GM12878 (cell line): ENCODE results near the gene COQ4. TPM values are rescaled to one million over a fixed set of nuclear protein-coding genes. Genes with fewer than 3 reads are reported as not detected.

ENCODE experiments used
- ATAC-seq: fragments of 200-7000 bp; cut with Tn5 transposase; 3 replicates; pipeline ENCODE4 v1.9.1; 2020; ENCODE audit warnings: mild to moderate bottlenecking, moderate library complexity
- BruUV-seq: library from RNA; stranded (reverse); fragments of 400-500 nt; replicated peaks from 2 replicates; lab custom pipeline; 2021; lab: Mats Ljungman, UMichigan
- CTCF ChIA-PET: fragments of 300-600 bp; sonication (Branson Sonifier 250); formaldehyde crosslinking; extraction: SDS; loops from one replicate; lab custom pipeline; 2021; ENCODE audit warnings: inconsistent platforms; lab: Yijun Ruan, JAX
- POLR2A ChIA-PET: fragments of 350-600 bp; formaldehyde crosslinking; extraction: SDS; loops from one replicate; lab custom pipeline; 2021; ENCODE audit warnings: inconsistent platforms; lab: Charles Lee
- RAD21 ChIA-PET: fragments of 300-600 bp; sonication (Branson Sonifier 250); formaldehyde crosslinking; loops from one replicate; lab custom pipeline; 2023; ENCODE audit warnings: antibody characterized with exemption; ENCODE audit not compliant: unreplicated experiment; lab: Charles Lee
- SMC1A ChIA-PET: fragments of 300-600 bp; sonication (Branson Sonifier 250); formaldehyde crosslinking; loops from one replicate; lab custom pipeline; 2023; ENCODE audit not compliant: unreplicated experiment, uncharacterized antibody; lab: Charles Lee
- DNase-seq: peaks from one replicate; pipeline ENCODE4 v3.0.0-alpha.2; 2011; ENCODE audit warnings: low read depth, low spot score
- FAIRE-seq: peaks from 3 replicates; lab custom pipeline; 2011; peaks lifted over from hg19 to GRCh38; lab: Jason Lieb, UNC
- H2AFZ ChIP-seq: 2 replicates; pipeline ENCODE4 v1.6.0; 2011; ENCODE audit warnings: low read depth, low read length, control low read depth; ENCODE audit not compliant: control insufficient read depth
- H3K27ac ChIP-seq: 2 replicates; pipeline ENCODE4 v1.5.1; 2011; ENCODE audit warnings: control low read depth; ENCODE audit not compliant: control insufficient read depth, insufficient read depth
- H3K27me3 ChIP-seq, 2 experiments: replicated peaks in 1 of 2; 2 replicates each; pipeline versions ENCODE4 v1.6.0 to v1.6.1; 2011; ENCODE audit warnings: low read length in 1 of 2; ENCODE audit not compliant: control insufficient read depth in 2 of 2, insufficient read depth in 2 of 2
- H3K36me3 ChIP-seq, 2 experiments: 2 replicates each; pipeline ENCODE4 v1.5.1; 2011; ENCODE audit warnings: low read length in 1 of 2; ENCODE audit not compliant: control insufficient read depth in 2 of 2, insufficient read depth in 2 of 2
- H3K4me1 ChIP-seq: 2 replicates; pipeline ENCODE4 v1.6.1; 2011; ENCODE audit warnings: mild to moderate bottlenecking, low read length, moderate library complexity, mixed read lengths; ENCODE audit not compliant: control insufficient read depth, insufficient read depth
- H3K4me2 ChIP-seq: 2 replicates; pipeline ENCODE4 v1.6.0; 2011; ENCODE audit warnings: control low read depth; ENCODE audit not compliant: control insufficient read depth, insufficient read depth
- H3K4me3 ChIP-seq: fragments of 200-600 bp; sonication (generic); 2 replicates; pipeline ENCODE4 v1.5.1; 2016
- H3K79me2 ChIP-seq: 2 replicates; pipeline ENCODE4 v1.6.0; 2011; ENCODE audit warnings: low read length; ENCODE audit not compliant: control insufficient read depth, insufficient read depth
- H3K9ac ChIP-seq: 2 replicates; pipeline ENCODE4 v1.8.0; 2011; ENCODE audit warnings: low read length, control low read depth, mixed read lengths; ENCODE audit not compliant: control insufficient read depth, insufficient read depth
- H3K9me3 ChIP-seq: replicated peaks from 3 replicates; pipeline ENCODE4 v1.5.1; 2011; ENCODE audit warnings: mild to moderate bottlenecking, low read length; ENCODE audit not compliant: control insufficient read depth, insufficient read depth
- H4K20me1 ChIP-seq: 2 replicates; pipeline ENCODE4 v1.6.0; 2011; ENCODE audit not compliant: control insufficient read depth, insufficient read depth
- CREM ChIP-seq: IDR thresholded peaks from 2 replicates; pipeline ENCODE4 v1.6.1; 2014; ENCODE audit warnings: antibody characterized with exemption, low read depth
- GATAD2B ChIP-seq: fragments of 450-650 bp; conservative IDR thresholded peaks from 2 replicates; pipeline ENCODE4 v1.6.1; 2017; ENCODE audit warnings: low read depth, mild to moderate bottlenecking, moderate library complexity
- MYB ChIP-seq: fragments of 150-350 bp; IDR thresholded peaks from 2 replicates; pipeline ENCODE4 v1.6.1; 2014; ENCODE audit warnings: mild to moderate bottlenecking, low read depth, low read length, borderline replicate concordance
- WGBS: methylation state at CpG from one replicate; pipeline ENCODE4 v1.1.6; 2016; ENCODE audit warnings: low lambda C conversion rate; ENCODE audit not compliant: insufficient replicate concordance, insufficient coverage; ENCODE audit errors: missing lambda C conversion rate; 5-methylcytosine and 5-hydroxymethylcytosine counted together
- in situ Hi-C: fragments of 300-500 bp; cut with MboI; formaldehyde crosslinking; loops from 9 replicates; pipeline ENCODE4 v1.14.3; 2018; ENCODE audit warnings: mixed read lengths
- intact Hi-C: fragments of 100-400 bp; cut with micrococcal nuclease; formaldehyde crosslinking; loops from one replicate; pipeline ENCODE4 v1.14.2; 2022; ENCODE audit not compliant: unreplicated experiment
- polyA plus RNA-seq, 11 experiments: library from polyadenylated mRNA; depleted of rRNA in 4 of 11; unstranded in 6 of 11; stranded (reverse) in 5 of 11; fragments of >200 nt; fragmentation: Nextera tagmentation in 4 of 11; fragmentation: Illumina TruSeq in 1 of 11; extraction: Ambion mirVana in 4 of 11; extraction: Trizol in 1 of 11; gene quantifications; 1 replicate in 1 of 11; 2 replicates in 10 of 11; pipeline versions ENCODE4 v1.2.1 to v1.2.3, GENCODE V29; 2011 to 2016; ENCODE audit warnings: inconsistent platforms in 2 of 11, missing spikeins in 2 of 11, low read depth in 1 of 11
- total RNA-seq, 4 experiments: library from RNA; depleted of rRNA in 3 of 4; stranded (reverse); fragments of >200 nt in 3 of 4; fragmentation: Illumina TruSeq in 1 of 4; extraction: Trizol in 1 of 4; gene quantifications; 2 replicates each; pipeline versions ENCODE4 v1.2.1 to v1.2.3, GENCODE V29; 2013 to 2021
- TF ChIP-seq, protein P1 (sequence below): IDR thresholded peaks from 2 replicates; pipeline ENCODE4 v1.6.1; 2011; ENCODE audit warnings: borderline replicate concordance, low read depth, mild to moderate bottlenecking, moderate library complexity, mixed read lengths, low read length; ENCODE audit not compliant: insufficient read depth; ENCODE audit errors: extremely low read length
- TF ChIP-seq, protein P2 (sequence below): IDR thresholded peaks from 2 replicates; pipeline ENCODE4 v1.6.1; 2012; ENCODE audit warnings: mild to moderate bottlenecking, low read depth, low read length

Gene COQ4
- total and polyA plus RNA-seq, 10 of the 15 experiments (the other 5 are each of a cell fraction or from before 2014, with no cell fraction given), result 3.8 to 64.1 (median 38.6) TPM

DNA sequence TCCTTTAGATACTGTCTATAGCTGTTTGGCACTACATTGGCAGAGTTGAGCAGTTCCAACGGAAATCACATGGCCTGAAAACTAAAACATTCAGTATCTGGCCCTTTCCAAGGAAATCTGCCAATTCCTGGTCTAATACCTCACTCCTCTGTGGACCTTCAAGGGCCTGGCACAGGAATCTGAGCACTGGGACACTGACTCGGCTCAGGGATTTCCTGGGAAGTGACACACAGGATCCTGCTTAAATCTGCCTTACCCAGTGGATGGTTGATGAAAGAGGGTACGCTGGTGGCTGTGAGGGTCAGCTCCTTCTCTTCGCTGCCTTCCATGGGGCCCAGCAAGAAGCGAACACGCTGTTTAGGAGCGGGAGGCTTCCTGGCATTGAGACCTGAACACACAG, 1.3 kb upstream of the COQ4 start:
- H2AFZ ChIP-seq, result peak overlapping the region; percentile 95; the same call in 1 of the 2 replicates
- no peak for DNase-seq
- H3K9me3 ChIP-seq, result no peaks in the 10 kb centered on the region
- TF ChIP-seq MYB, result no peak
- TF ChIP-seq CREM, result no peak
- TF ChIP-seq GATAD2B, result no peak
- TF ChIP-seq, protein P1, sequence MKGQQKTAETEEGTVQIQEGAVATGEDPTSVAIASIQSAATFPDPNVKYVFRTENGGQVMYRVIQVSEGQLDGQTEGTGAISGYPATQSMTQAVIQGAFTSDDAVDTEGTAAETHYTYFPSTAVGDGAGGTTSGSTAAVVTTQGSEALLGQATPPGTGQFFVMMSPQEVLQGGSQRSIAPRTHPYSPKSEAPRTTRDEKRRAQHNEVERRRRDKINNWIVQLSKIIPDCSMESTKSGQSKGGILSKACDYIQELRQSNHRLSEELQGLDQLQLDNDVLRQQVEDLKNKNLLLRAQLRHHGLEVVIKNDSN, result no peak
- TF ChIP-seq, protein P2, sequence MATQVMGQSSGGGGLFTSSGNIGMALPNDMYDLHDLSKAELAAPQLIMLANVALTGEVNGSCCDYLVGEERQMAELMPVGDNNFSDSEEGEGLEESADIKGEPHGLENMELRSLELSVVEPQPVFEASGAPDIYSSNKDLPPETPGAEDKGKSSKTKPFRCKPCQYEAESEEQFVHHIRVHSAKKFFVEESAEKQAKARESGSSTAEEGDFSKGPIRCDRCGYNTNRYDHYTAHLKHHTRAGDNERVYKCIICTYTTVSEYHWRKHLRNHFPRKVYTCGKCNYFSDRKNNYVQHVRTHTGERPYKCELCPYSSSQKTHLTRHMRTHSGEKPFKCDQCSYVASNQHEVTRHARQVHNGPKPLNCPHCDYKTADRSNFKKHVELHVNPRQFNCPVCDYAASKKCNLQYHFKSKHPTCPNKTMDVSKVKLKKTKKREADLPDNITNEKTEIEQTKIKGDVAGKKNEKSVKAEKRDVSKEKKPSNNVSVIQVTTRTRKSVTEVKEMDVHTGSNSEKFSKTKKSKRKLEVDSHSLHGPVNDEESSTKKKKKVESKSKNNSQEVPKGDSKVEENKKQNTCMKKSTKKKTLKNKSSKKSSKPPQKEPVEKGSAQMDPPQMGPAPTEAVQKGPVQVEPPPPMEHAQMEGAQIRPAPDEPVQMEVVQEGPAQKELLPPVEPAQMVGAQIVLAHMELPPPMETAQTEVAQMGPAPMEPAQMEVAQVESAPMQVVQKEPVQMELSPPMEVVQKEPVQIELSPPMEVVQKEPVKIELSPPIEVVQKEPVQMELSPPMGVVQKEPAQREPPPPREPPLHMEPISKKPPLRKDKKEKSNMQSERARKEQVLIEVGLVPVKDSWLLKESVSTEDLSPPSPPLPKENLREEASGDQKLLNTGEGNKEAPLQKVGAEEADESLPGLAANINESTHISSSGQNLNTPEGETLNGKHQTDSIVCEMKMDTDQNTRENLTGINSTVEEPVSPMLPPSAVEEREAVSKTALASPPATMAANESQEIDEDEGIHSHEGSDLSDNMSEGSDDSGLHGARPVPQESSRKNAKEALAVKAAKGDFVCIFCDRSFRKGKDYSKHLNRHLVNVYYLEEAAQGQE, result no peak
- in situ Hi-C loops (no loop called here), intact Hi-C loops (no loop called here)
- H3K36me3 ChIP-seq, result peaks cover 1 to 17% of the 10 kb centered on the region in 2 experiments
- ChIA-PET CTCF (interaction anchor here (0.7 to 2.6 kb wide), 6 partner anchors 18 to 99 kb away, joined by 3 to 6 read pairs (median 4); no protein-coding TSS in a partner anchor), SMC1A (interaction anchor here (1.1 kb wide), 1 partner anchor 41 kb away, joined by 3 read pairs; no protein-coding TSS in a partner anchor), RAD21 (interaction anchor here (1.7 kb wide), 1 partner anchor 20 kb away, joined by 4 read pairs; no protein-coding TSS in a partner anchor), POLR2A (interaction anchor here (1.0 kb wide), 1 partner anchor 18 kb away, joined by 3 read pairs; no protein-coding TSS in a partner anchor)
- WGBS, result 94% methylated on average over 7 of the region's 7 CpGs
- no peaks in the 10 kb centered on the region for H4K20me1 ChIP-seq
- no peak for FAIRE-seq
- H3K4me1 ChIP-seq, result peaks cover 6% of the 10 kb centered on the region
- peaks cover 29% of the 10 kb centered on the region for H3K79me2 ChIP-seq
- peak overlapping the region; percentile 87 for H3K4me2 ChIP-seq
- no peak for ATAC-seq
- no peaks in the 10 kb centered on the region for H3K27me3 ChIP-seq
- peak overlapping the region; percentile 65 for H3K9ac ChIP-seq
- H3K4me3 ChIP-seq, result peak overlapping the region; percentile 96
- H3K27ac ChIP-seq, result no peak overlapping the region
- BruUV-seq, result no TSS peak
